IPS-20b (cell line): ENCODE data around the gene GAD2.

ENCODE experiments used
- H3K27ac ChIP-seq: one replicate; pipeline ENCODE4 v1.5.1; 2013; ENCODE audit warnings: low read length
- H3K27me3 ChIP-seq: 2 replicates; pipeline ENCODE4 v1.6.1; 2013; ENCODE audit warnings: mild to moderate bottlenecking, low read length, inconsistent platforms; ENCODE audit not compliant: insufficient read depth
- H3K36me3 ChIP-seq: 2 replicates; pipeline ENCODE4 v1.6.1; 2013; ENCODE audit warnings: low read depth, mild to moderate bottlenecking, inconsistent platforms, low read length, moderate library complexity; ENCODE audit not compliant: insufficient read depth
- H3K4me1 ChIP-seq: 2 replicates; pipeline ENCODE4 v1.6.1; 2013; ENCODE audit warnings: mild to moderate bottlenecking, control low read depth, inconsistent platforms, low read length, moderate library complexity; ENCODE audit not compliant: insufficient read depth
- H3K4me3 ChIP-seq: 2 replicates; pipeline ENCODE4 v1.5.1; 2013; ENCODE audit warnings: mild to moderate bottlenecking, low read length, inconsistent platforms
- H3K9ac ChIP-seq: 2 replicates; pipeline ENCODE4 v1.6.1; 2013; ENCODE audit warnings: low read depth, mild to moderate bottlenecking, inconsistent platforms, low read length, moderate library complexity
- H3K9me3 ChIP-seq: 2 replicates; pipeline ENCODE4 v1.6.1; 2013; ENCODE audit warnings: mild to moderate bottlenecking, low read depth, low read length, inconsistent platforms; ENCODE audit not compliant: insufficient read depth

GAD2 gene

GRCh38 chr10:26278295-26278694, 61.7 kb downstream of the GAD2 start:
- Histone ChIP-seq H3K27me3 (no peaks in the 10 kb centered on the region), H3K4me1 (no peaks in the 10 kb centered on the region)

GRCh38 chr10:26290236-26290635, 73.7 kb downstream of the GAD2 start:
- Histone ChIP-seq H3K27ac (no peak overlapping the region), H3K4me1 (no peaks in the 10 kb centered on the region), H3K36me3 (no peaks in the 10 kb centered on the region), H3K27me3 (no peaks in the 10 kb centered on the region), H3K4me3 (no peak overlapping the region), H3K9ac (no peak overlapping the region), H3K9me3 (no peaks in the 10 kb centered on the region; the same call in 1 of the 2 replicates)

More at GRCh38 chr10:26278295-26278694, 61.7 kb downstream of the GAD2 start:
- H3K27ac ChIP-seq = no peak overlapping the region
- H3K9ac ChIP-seq = no peak overlapping the region
- no peak overlapping the region for H3K4me3 ChIP-seq
- H3K9me3 ChIP-seq = no peaks in the 10 kb centered on the region
- no peaks in the 10 kb centered on the region for H3K36me3 ChIP-seq

GRCh38 chr10:26291721-26292480, 75.3 kb downstream of the GAD2 start:
- Histone ChIP-seq H3K27me3 (no peaks in the 10 kb centered on the region), H3K9me3 (no peaks in the 10 kb centered on the region; the same call in 1 of the 2 replicates), H3K9ac (no peak overlapping the region), H3K4me1 (no peaks in the 10 kb centered on the region), H3K27ac (no peak overlapping the region), H3K36me3 (no peaks in the 10 kb centered on the region), H3K4me3 (no peak overlapping the region)

- no peak overlapping the region for H3K4me3 ChIP-seq
- H3K27me3 ChIP-seq = no peaks in the 10 kb centered on the region
- no peaks in the 10 kb centered on the region for H3K36me3 ChIP-seq
- H3K9me3 ChIP-seq = no peaks in the 10 kb centered on the region
- H3K27ac ChIP-seq = no peak overlapping the region
- no peak overlapping the region for H3K9ac ChIP-seq
- H3K4me1 ChIP-seq = no peaks in the 10 kb centered on the region
Observed at GRCh38 chr10:26296360-26296759, 79.8 kb downstream of the GAD2 start.

- no peak overlapping the region for H3K27ac ChIP-seq
Observed at GRCh38 chr10:26300001-26300400, 83.4 kb downstream of the GAD2 start.

GRCh38 chr10:26303366-26303765, 86.8 kb downstream of the GAD2 start:
- H3K27ac ChIP-seq = no peak overlapping the region
- no peak overlapping the region for H3K9ac ChIP-seq
- no peaks in the 10 kb centered on the region for H3K36me3 ChIP-seq
- no peaks in the 10 kb centered on the region for H3K27me3 ChIP-seq
- no peak overlapping the region for H3K4me3 ChIP-seq
- no peaks in the 10 kb centered on the region for H3K4me1 ChIP-seq
- H3K9me3 ChIP-seq = no peaks in the 10 kb centered on the region

More at GRCh38 chr10:26300001-26300400, 83.4 kb downstream of the GAD2 start:
- Histone ChIP-seq H3K9me3 (no peaks in the 10 kb centered on the region), H3K36me3 (no peaks in the 10 kb centered on the region), H3K27me3 (no peaks in the 10 kb centered on the region), H3K4me1 (no peaks in the 10 kb centered on the region), H3K4me3 (no peak overlapping the region), H3K9ac (no peak overlapping the region)

- H3K27ac ChIP-seq = no peak overlapping the region
- H3K4me3 ChIP-seq = no peak overlapping the region
- no peaks in the 10 kb centered on the region for H3K36me3 ChIP-seq
- H3K4me1 ChIP-seq = no peaks in the 10 kb centered on the region
- no peak overlapping the region for H3K9ac ChIP-seq
- no peaks in the 10 kb centered on the region for H3K9me3 ChIP-seq
- H3K27me3 ChIP-seq = no peaks in the 10 kb centered on the region
Observed at GRCh38 chr10:26310361-26310760, 93.8 kb downstream of the GAD2 start.

- Histone ChIP-seq H3K9ac (no peak overlapping the region), H3K27me3 (no peaks in the 10 kb centered on the region), H3K36me3 (no peaks in the 10 kb centered on the region), H3K9me3 (no peaks in the 10 kb centered on the region), H3K4me3 (no peak overlapping the region), H3K27ac (no peak overlapping the region), H3K4me1 (no peaks in the 10 kb centered on the region)
Observed at GRCh38 chr10:26311383-26311940, 94.9 kb downstream of the GAD2 start.

- Histone ChIP-seq H3K27me3 (no peaks in the 10 kb centered on the region), H3K9ac (no peak overlapping the region), H3K27ac (no peak overlapping the region), H3K9me3 (no peaks in the 10 kb centered on the region), H3K36me3 (no peaks in the 10 kb centered on the region), H3K4me3 (no peak overlapping the region), H3K4me1 (no peaks in the 10 kb centered on the region)
Observed at GRCh38 chr10:26314265-26315013, 97.9 kb downstream of the GAD2 start.

- no peak overlapping the region for H3K9ac ChIP-seq
- H3K27ac ChIP-seq = no peak overlapping the region
- H3K27me3 ChIP-seq = no peaks in the 10 kb centered on the region
- H3K36me3 ChIP-seq = no peaks in the 10 kb centered on the region
- no peak overlapping the region for H3K4me3 ChIP-seq
- no peaks in the 10 kb centered on the region for H3K9me3 ChIP-seq
- no peaks in the 10 kb centered on the region for H3K4me1 ChIP-seq
Observed at GRCh38 chr10:26318672-26319071, 102.1 kb downstream of the GAD2 start.

GRCh38 chr10:26323219-26323618, 106.6 kb downstream of the GAD2 start:
- H3K4me3 ChIP-seq = no peak overlapping the region
- no peaks in the 10 kb centered on the region for H3K4me1 ChIP-seq
- no peaks in the 10 kb centered on the region for H3K27me3 ChIP-seq
- H3K9me3 ChIP-seq = no peaks in the 10 kb centered on the region
- H3K9ac ChIP-seq = no peak overlapping the region
- H3K36me3 ChIP-seq = no peaks in the 10 kb centered on the region
- H3K27ac ChIP-seq = no peak overlapping the region

GRCh38 chr10:26326851-26327250, 110.3 kb downstream of the GAD2 start:
- Histone ChIP-seq H3K9me3 (no peaks in the 10 kb centered on the region), H3K27me3 (no peaks in the 10 kb centered on the region), H3K4me3 (no peak overlapping the region), H3K27ac (no peak overlapping the region), H3K4me1 (no peaks in the 10 kb centered on the region), H3K36me3 (no peaks in the 10 kb centered on the region), H3K9ac (no peak overlapping the region)
